HG03097 (cell line): Measurements from ENCODE around the gene FAM156A.
"Not testable (repeated sequence)": the region's sequence is repeated elsewhere in the genome, so short reads cannot be mapped to it uniquely, and the experiment has no call there.

Experiments used
- ATAC-seq: cut with Tn5 transposase; IDR thresholded peaks from one replicate; pipeline ENCODE4 v1.9.1; 2021; ENCODE audit not compliant: unreplicated experiment, low FRiP score

Gene FAM156A

GRCh38 chrX:52967922-52968321 lies 9.6 kb upstream of the FAM156A start:
- ATAC-seq, result not testable (repeated sequence)

DNA sequence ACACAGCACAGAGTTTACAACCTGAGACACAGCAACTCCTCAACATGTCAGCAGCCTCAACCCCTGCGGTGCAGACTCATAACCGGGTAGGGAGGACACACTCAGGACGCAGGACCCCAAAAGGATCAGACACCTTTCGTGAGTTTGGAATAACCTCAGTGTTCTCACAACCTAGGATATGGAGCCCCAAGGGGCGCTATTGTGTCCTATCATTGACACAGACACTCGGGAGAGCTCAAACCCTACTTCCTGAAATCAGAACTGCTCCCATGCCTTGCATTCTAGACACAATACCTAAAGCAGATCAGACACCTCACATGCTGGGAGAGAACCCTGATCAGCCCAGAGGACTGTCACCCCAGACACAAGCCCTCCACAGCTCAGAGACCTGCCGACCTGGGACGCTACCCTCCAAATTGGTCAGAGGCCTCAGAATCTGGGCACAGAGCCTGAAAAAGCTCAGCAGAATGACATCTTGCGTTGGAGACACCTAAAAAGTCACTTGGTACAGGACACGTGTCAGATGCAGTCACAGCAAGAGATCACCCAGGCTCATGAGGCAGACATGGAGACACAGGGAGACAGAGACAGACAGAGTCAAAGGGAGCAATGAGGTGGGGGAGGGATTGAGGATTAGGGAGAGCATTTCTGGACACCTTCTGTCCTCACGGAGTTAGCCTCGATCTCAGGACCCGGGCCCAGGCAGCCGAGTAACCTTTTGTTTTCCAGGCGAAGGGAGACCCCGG lies 8.8 kb upstream of the FAM156A start:
- not testable (repeated sequence) for ATAC-seq

DNA sequence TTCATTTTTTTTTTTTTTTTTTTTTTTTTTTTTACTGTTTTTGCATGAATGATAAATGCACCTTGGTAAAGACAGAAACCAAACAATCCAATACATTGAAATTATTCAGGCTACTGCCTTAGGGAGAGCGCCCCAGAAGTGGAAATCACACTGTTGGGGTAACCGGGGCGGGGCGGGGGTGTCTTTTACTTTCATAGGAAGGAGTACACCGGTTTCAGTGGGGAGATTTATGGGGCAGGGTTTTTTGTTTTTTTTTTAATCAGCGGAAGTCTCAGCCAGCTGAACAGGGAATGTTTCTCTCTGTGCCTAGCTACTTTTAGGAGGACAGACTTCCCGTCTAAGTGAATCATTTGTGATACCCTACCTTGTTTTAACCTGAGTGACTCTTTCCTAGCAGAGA lies 643 bp upstream of the FAM156A start:
- ATAC-seq, result peak; percentile 11

- ATAC-seq, result not testable (repeated sequence)
These were observed 8.4 kb downstream of the FAM156A start for GRCh38 chrX:52949884-52950283.

- ATAC-seq, result not testable (repeated sequence)
These were observed 9.0 kb downstream of the FAM156A start for GRCh38 chrX:52949325-52949724.

DNA sequence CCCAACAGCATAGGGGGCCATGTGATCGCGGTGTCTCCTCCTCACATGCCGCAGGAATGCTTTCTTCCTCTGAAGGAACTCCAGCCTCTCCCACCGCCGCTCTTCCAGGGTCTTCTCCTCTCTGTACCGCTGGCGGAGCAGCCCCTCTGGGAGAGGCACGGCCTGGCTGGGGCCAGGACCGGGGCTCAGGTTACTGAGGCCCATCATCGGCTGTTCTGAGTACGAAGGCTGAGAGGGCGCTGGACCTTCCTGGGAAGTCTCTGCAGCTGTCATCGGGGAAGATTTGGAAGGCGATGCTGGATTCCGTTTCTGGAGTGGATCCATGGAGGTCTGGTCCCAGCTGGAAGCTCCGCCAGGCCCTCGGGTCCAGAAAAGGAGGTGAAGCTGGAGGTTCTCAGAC lies 10.1 kb downstream of the FAM156A start:
- ATAC-seq, result not testable (repeated sequence)

DNA sequence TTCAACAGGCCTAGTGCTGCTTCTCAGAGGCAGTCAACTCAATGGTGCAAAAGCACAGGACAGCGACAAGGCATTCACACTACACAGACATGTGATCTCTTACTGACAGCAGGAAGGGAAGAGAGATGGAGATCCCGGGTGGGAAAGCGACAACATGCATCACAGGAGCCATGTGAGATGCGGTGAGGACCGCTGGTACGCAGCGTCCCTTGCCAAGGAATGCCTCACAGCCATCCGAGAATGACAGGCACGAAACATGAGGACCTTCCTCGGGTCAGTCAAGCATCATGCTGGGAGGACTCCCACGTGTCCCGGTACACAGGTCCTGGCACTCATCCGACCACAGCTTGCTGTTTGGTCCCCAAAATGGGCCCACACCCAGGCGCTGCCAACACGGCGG lies 10.8 kb downstream of the FAM156A start:
- ATAC-seq, result not testable (repeated sequence)

DNA sequence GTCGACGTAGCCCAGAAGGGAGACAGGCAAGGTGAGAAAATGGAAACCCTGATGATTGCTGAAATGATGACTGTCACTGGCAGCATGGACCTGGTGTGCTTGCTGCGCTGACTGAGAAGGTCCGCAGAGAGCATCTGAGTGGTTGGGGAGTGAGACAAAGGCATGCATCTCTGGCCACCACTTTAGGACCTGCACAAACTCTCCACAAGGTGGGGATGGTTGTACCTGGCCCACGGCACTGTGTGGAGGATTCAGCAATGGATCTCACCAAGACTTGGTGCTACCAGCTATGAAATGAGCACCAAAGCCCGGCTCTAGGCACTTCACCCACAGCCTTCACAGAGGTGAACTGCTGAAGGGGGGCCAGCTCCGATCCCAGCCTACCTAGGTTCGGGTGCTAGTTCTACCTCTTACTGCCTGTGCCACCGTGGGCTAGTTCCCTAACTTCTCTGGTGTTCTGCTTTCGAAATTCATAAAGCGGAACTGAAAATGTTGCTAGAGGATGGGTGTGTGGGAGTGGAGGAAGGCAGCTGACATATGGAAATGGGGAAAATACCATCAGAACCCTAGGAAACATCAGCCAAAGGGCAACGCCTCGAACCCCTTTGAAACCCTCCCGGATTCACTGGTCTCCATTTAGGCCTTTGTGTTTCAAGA lies 12.4 kb downstream of the FAM156A start:
- not testable (repeated sequence) for ATAC-seq

- not testable (repeated sequence) for ATAC-seq
These were observed 16.6 kb downstream of the FAM156A start for GRCh38 chrX:52941728-52942127.

DNA sequence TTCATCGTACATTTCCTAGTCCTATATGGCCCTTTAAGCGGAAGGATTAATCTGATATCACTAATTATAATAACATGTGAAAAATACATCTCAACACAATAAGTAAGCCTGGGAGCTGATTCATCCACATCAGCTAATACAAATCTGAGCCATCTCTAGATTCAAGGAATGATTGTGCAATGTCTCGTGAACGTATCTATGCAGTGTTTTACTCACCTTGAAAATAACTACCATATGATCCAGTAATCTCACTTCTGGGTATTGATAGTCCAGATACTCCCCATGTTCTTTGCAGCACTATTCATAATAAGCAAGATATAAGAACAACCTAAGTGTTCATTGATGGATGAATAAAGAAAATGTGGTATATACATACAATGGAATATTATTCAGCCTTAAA lies 17.6 kb downstream of the FAM156A start:
- ATAC-seq, result not testable (repeated sequence)

DNA sequence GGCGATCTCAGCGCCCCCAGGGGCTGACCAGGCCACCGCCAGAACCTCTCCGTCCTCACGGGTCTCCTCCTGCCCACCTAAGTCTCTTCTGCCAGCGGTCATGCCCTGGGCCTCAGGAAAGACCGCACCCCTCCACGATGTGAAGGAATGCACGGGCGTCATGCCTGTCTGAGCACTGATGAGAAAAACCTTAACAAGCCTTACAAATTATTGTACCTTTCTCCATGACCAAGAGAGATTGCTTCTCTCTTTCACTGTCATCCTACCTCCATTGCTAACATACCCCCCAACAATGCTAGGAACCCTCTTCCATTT lies 22.9 kb downstream of the FAM156A start:
- ATAC-seq, result not testable (repeated sequence)

GRCh38 chrX:52934704-52935469 lies 23.4 kb downstream of the FAM156A start:
- ATAC-seq, result peak; percentile 94

DNA sequence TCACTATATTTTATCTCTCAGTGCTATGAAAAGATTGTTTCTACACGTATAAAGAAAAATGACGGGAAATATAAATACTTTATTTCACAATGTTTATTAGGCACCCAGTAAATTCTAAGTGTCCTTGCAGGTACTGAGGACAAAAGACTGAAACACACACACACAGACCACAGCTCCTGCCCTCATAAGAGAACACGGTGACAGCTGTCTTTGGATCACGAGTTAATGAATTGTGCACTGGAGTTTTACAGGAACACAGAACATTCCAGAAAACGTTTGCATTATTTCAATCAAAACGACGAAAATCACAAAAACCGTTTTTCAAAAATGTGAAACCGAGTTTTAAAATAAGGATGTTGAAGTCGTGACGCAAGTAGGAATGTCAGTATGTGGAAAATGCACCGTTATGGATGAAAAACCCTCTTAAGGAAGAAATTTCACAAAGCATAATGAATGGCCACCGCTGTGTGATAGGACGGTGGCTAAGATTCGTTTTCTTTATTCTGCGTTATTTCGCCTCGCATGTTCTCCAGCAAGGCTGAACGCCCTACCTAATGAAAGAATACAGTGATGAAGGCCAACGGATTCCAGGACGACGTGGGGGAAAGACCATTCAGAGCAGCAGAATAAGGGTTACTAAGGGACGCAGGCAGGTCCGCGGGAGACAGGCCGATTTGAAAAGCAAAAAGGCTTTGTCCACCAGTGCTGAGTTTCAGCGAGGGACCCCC lies 24.2 kb downstream of the FAM156A start:
- ATAC-seq, result no peak

DNA sequence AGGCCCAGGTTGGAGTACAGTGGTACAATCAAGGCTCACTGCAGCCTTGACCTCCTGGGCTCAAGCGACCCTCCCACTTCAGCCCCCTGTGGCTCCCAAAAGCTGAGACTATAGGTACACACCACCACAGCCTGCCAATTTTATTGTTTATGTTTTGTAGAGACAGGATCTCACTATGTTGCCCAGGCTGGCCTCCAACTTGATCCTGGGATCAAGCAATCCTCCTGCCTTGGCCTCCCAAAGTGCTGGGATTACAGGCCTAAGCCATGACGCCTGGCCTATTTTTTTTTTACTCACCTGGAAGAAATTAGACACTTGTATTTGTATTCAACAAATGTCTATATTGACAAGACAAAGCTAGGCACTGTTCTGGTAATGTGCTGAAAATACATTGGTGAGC lies 25.1 kb downstream of the FAM156A start:
- ATAC-seq, result no peak

DNA sequence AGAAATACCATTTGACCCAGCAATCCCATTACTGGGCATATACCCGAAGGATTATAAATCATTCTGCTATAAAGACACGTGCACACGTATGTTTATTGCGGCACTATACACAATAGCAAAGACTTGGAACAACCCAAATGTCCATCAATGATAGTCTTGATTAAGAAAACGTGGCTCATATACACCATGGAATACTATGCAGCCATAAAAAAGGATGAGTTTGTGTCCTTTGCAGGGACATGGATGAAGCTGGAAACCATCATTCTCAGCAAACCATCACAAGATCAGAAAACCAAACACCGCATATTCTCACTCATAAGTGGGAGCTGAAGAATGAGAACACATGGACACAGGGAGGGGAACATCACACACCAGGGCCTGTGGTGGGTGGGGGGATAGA lies 28.1 kb downstream of the FAM156A start:
- ATAC-seq, result not testable (repeated sequence)

DNA sequence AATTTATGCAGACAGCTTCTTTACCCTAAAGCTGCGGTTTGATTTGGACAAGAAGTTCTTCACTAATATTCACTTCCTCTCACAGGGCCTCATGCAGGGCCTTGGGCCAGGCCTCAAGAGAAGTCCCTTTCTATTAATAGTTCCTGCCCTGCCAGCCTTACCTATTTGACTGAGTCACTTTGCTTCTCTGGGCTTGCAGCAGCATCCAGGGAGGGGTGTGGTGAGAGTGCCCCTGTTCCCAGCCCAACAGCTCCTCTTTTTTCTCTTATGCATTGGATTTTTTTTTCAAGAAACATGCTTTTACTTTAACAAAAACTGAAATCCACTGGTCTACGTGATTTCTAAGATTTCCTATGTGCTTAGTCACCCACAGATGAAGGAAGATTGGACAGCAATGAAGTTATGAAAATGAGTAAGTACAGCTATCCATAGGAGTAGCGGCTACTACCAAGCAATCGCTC lies 34.5 kb downstream of the FAM156A start:
- peak; percentile 38 for ATAC-seq

GRCh38 chrX:52914704-52915103 lies 43.6 kb downstream of the FAM156A start:
- ATAC-seq, result not testable (repeated sequence)

GRCh38 chrX:52913681-52914080 lies 44.6 kb downstream of the FAM156A start:
- not testable (repeated sequence) for ATAC-seq

DNA sequence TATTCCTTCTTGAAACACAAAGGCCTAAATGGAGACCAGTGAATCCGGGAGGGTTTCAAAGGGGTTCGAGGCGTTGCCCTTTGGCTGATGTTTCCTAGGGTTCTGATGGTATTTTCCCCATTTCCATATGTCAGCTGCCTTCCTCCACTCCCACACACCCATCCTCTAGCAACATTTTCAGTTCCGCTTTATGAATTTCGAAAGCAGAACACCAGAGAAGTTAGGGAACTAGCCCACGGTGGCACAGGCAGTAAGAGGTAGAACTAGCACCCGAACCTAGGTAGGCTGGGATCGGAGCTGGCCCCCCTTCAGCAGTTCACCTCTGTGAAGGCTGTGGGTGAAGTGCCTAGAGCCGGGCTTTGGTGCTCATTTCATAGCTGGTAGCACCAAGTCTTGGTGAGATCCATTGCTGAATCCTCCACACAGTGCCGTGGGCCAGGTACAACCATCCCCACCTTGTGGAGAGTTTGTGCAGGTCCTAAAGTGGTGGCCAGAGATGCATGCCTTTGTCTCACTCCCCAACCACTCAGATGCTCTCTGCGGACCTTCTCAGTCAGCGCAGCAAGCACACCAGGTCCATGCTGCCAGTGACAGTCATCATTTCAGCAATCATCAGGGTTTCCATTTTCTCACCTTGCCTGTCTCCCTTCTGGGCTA lies 48.9 kb downstream of the FAM156A start:
- not testable (repeated sequence) for ATAC-seq

DNA sequence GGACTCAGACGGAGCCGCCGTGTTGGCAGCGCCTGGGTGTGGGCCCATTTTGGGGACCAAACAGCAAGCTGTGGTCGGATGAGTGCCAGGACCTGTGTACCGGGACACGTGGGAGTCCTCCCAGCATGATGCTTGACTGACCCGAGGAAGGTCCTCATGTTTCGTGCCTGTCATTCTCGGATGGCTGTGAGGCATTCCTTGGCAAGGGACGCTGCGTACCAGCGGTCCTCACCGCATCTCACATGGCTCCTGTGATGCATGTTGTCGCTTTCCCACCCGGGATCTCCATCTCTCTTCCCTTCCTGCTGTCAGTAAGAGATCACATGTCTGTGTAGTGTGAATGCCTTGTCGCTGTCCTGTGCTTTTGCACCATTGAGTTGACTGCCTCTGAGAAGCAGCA lies 50.4 kb downstream of the FAM156A start:
- not testable (repeated sequence) for ATAC-seq
